NCI-H2196 (cell line): Measurements from ENCODE around the gene CRACR2A.

ENCODE experiments used
- DNase-seq: peaks from one replicate; lab custom pipeline; 2025; ENCODE audit not compliant: unreplicated experiment; lab: John Stamatoyannopoulos, UW

CRACR2A gene

DNA sequence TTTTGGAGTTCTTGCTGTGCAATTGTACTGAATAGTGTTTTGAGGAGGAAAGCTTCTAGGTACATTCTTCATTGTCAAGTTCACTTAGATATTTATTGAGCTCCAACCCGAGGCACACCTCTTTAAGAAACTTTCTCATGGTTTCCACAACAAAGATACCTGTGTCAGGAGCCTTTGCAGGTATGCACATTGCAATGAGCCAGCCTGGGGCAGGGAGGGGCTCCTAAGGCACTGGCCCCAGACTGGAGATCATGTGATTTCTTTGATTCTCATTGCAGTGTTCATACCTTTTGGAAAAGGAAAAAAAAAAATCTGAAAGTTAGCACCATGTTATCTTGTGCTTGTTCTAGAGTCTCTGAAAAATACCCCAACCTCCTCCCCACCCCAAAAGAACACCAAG is 181.6 kb downstream of the CRACR2A start:
- no peak for DNase-seq

DNA sequence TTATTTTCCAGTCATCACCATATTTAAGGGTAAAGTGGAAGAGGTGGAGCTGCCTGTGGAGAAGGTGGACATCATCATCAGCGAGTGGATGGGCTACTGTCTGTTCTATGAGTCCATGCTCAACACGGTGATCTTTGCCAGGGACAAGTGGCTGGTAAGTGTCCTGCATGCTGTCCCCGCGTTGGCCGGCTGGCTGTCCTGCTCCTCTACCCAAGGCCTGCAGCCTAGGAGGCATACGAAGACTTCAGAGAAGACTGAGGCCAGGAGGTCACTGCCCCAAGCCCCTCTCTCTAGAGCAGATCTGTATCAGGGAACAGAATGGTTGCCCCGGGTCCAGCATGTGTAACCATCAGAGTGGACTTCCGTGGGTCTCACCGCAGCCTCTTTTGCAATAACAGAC is 184.2 kb downstream of the CRACR2A start:
- no peak for DNase-seq

DNA sequence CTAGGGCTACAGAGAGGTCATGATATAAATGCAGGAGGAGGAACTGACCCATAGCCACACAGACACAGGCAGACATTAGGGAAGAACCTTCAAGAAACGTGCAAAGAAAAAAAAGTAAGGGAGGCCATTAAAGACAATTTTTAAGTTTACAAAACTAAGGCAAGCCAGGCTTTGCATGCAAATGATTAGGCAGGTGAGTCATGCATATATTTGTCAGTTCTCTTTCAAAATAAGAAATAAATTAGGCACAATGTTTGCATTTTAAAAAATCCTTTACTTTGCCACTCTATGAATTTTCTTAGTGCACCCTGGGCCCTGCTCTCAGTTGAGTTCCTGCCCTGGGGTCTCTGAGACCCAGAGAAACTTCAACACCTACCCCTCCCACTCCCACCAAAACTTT is 186.9 kb downstream of the CRACR2A start:
- DNase-seq = no peak
